Stimulated activated naive CD8-positive, alpha-beta T cell treated with anti-CD3 and anti-CD28 coated beads, Interleukin-15, Interleukin-2, amounts not matched to agents 100 ng/mL and 50 ng/mL, for 24 hours (primary cell): ENCODE measurements around the gene TPST2.

Source experiments
- H3K27ac Mint-ChIP-seq: one replicate; pipeline ENCODE4 v1.8.0; 2021; ENCODE audit warnings: mild to moderate bottlenecking, mixed read lengths
- H3K27me3 Mint-ChIP-seq: one replicate; pipeline ENCODE4 v1.8.0; 2021; ENCODE audit warnings: mixed read lengths
- H3K36me3 Mint-ChIP-seq: one replicate; pipeline ENCODE4 v1.8.0; 2021; ENCODE audit warnings: low read depth, mixed read lengths
- H3K4me1 Mint-ChIP-seq: one replicate; pipeline ENCODE4 v1.8.0; 2021; ENCODE audit warnings: low read depth, mixed read lengths
- H3K4me3 Mint-ChIP-seq: one replicate; pipeline ENCODE4 v1.8.0; 2021; ENCODE audit warnings: mild to moderate bottlenecking, mixed read lengths
- H3K9me3 Mint-ChIP-seq: one replicate; pipeline ENCODE4 v1.8.0; 2021; ENCODE audit warnings: mixed read lengths

Gene TPST2

DNA sequence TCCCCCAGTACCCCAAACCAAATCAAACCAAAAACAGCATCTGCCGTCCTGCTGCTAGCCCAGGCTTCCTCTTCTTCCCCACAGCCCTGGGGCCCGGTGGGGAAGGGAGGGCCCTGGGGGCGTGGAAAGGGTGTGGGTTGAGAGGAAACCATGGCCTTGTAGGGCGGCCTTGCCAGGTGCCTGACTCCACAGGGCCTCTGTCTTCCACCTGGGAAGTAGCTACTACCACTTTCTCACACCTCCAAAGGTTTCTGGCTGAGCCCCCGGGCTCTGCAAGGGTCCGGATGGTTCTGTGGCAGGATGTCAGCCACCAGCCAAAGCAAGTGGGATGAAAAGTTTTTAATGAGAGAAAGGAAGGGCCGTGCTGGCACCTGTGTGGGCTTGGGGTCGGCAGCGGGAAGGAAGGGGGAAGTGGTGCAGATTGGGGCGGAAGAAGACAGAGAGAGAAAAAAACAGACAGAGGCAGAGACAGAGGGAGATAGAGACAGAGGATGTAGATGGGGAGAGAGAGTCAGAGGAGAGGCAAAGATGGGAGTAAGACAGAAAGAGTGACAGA, 10.5 kb downstream of the TPST2 start:
- no peaks in the 10 kb centered on the region for H3K9me3 Mint-ChIP-seq
- H3K4me1 Mint-ChIP-seq = peaks cover 72% of the 10 kb centered on the region
- peak overlapping the region; percentile 94 for H3K27ac Mint-ChIP-seq
- peaks cover 43% of the 10 kb centered on the region for H3K36me3 Mint-ChIP-seq
- no peaks in the 10 kb centered on the region for H3K27me3 Mint-ChIP-seq
- peak overlapping the region; percentile 70 for H3K4me3 Mint-ChIP-seq

DNA sequence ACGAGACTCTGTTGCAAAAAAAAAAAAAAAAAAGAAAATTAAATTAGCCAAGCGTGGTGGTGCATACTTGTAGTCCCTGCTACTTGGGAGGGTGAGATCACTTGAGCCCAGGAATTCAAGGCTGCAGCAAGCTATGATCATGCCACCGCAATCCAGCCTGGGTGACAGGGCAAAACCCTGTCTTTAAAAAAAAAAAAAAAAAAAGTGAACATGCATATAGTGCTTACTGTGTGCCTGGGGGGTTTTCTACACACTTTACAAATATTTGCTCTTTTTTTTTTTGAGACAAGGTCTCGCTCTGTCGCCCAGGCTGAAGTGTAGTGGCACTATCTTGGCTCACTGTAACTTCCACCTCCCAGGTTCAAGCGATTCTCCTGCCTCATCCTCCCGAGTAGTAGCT, 12.9 kb downstream of the TPST2 start:
- no peaks in the 10 kb centered on the region for H3K9me3 Mint-ChIP-seq
- H3K36me3 Mint-ChIP-seq = peaks cover 36% of the 10 kb centered on the region
- H3K4me3 Mint-ChIP-seq = no peak overlapping the region
- no peaks in the 10 kb centered on the region for H3K27me3 Mint-ChIP-seq
- no peak overlapping the region for H3K27ac Mint-ChIP-seq
- H3K4me1 Mint-ChIP-seq = peaks cover 81% of the 10 kb centered on the region

DNA sequence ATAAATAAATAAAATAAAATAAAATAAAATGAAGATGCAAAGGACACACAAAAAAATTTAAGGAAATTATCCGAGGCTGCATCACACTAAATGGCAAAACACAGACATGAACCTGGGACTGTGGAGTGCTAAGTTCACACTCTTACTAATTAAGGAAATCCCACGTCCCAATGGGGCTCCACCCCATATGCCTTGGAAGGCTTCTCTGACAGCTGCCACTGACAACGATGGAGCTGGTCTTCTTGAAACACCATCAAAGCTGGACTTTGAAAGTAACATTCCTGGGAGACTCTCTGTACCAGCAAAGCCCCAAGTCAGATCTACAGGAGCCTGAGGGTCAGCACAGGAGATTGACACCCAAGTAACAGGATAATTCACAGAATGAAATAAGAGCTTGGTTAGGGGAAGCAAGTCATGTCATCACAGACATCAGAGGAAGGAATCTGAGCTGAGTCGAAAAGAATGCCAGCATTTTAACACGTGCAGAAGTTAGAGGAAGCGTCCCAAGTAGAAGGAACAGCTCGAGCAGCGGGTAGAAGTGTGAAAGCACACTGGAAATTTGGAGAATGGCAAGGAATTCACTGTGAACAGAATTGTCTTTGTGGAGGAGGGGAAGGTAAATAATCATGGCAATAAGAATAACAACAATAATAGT, 13.8 kb downstream of the TPST2 start:
- H3K27me3 Mint-ChIP-seq = no peaks in the 10 kb centered on the region
- H3K4me3 Mint-ChIP-seq = no peak overlapping the region

DNA sequence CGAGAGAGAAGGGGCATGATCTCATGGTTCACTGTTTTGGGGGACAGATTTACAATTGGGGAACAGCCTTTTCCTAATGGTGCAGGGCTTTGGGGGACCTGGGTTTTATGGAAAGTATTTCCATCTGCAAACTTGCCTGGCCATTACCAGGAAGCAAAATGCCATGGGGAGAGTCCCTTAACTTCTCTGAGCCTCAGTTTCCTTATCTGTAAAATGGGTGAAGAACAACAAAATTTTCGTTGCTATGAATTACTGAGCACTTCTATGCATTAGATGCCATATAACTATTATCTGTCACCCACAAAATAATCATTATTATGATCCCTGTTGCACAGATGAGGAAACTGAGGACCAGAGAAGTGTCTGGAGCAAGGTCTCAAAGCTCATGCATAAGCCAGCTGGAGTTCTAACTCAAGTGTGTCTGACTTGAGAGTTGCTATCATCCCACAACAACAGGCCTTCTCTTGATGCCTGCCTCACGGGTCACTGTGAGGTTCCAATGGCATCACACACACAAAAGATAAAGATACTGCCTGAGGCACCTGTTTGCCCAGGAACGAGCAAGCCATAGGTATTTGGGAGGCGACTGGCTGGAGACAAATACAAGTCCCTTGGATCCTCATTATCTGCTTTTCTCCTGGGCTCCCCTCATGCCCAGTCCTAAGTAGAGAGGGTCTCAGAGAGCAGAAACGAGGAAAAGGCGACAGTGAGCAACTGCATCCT, 15.8 kb downstream of the TPST2 start:
- no peaks in the 10 kb centered on the region for H3K9me3 Mint-ChIP-seq
- H3K36me3 Mint-ChIP-seq = peaks cover 22% of the 10 kb centered on the region
- H3K27me3 Mint-ChIP-seq = no peaks in the 10 kb centered on the region
- peaks cover 77% of the 10 kb centered on the region for H3K4me1 Mint-ChIP-seq
- peak overlapping the region; percentile 75 for H3K27ac Mint-ChIP-seq
- H3K4me3 Mint-ChIP-seq = no peak overlapping the region

More for the DNA sequence above, 13.8 kb downstream of the TPST2 start:
- H3K27ac Mint-ChIP-seq = no peak overlapping the region
- no peaks in the 10 kb centered on the region for H3K9me3 Mint-ChIP-seq
- H3K4me1 Mint-ChIP-seq = peaks cover 83% of the 10 kb centered on the region
- peaks cover 29% of the 10 kb centered on the region for H3K36me3 Mint-ChIP-seq

DNA sequence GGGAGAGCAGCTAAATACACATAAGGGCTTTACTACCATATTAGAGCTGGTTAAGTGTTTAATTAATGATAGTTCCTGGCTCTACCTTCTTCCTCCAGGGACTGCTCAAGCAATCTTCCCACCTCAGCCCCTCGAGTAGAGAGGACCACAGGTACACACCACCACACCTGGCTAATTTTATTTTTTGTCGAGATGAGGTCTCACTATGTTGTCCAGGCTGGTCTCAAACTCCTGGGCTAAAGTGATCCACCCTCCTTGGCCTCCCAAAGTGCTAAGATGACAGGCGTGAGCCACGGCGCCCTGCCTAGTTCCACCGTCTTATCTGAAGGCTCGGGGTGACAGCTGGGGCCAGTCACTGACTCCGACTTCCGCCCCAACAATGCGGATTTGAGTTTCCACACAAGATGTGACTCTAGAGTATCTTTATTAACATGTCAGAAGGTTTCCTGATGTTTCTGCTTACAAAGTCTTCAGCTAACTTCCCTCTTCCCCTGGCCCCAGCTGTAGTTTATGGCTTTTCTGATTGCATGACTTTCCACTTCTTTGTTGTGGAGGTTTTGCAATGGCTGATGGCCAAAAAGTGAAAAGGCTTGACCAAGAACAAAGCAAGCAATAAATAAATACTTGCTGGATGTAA, 16.8 kb downstream of the TPST2 start:
- Mint-ChIP-seq H3K9me3 (no peaks in the 10 kb centered on the region), H3K4me1 (peaks cover 76% of the 10 kb centered on the region), H3K27me3 (no peaks in the 10 kb centered on the region), H3K27ac (peak overlapping the region; percentile 75), H3K4me3 (no peak overlapping the region), H3K36me3 (peaks cover 18% of the 10 kb centered on the region)

DNA sequence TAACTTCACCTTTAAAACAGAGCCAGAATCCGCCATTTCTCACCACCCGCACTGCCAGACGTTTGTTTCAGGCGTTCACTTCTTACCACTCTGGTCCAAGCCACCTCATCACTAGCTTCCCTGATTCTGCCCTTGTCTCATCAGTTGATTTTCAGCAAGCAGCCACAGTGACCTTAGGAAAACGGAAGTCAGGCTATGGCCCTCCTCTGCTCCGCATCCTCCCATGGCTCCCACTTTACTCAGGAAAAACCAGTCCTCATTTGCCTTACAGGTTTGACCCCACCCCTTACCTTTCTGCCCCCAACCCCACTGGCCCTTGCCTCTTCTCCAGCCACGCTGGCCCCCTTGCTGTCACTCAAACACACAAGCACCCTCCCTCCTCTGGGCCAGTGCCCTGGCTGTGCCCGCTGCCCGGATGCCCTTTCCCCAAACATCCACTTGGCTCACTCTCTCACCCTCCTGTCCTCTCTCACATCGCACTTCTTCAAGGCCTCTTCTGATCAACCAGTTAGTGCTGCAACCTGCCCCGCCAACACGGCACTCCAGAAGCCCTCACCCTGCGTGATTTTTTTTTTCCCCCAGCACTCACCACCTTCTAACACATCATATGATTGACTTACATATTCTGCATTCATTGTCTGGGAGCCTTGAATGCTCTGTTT, 18.9 kb downstream of the TPST2 start:
- Mint-ChIP-seq H3K27ac (no peak overlapping the region), H3K4me3 (no peak overlapping the region), H3K36me3 (peaks cover 17% of the 10 kb centered on the region), H3K9me3 (no peaks in the 10 kb centered on the region), H3K4me1 (peaks cover 81% of the 10 kb centered on the region), H3K27me3 (no peaks in the 10 kb centered on the region)

DNA sequence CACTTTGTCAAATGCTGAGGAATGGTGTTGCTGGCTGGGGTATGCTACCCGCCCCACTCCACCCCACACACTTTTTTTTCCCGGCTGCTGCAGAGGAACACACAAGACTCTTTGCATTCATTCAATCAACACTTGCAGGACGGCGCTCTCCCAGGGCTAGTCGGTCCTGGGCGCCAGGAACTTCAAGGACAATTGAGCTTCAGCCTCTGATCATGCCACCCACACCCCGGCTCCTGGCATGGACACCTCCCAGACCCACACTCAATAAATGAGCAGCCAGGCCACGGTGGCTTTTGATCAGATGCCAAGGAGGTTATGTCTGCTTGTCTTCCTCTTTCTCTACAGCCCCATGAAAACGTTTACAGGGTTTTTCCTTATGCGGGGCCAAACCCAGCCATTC, 19.8 kb downstream of the TPST2 start:
- H3K36me3 Mint-ChIP-seq = peaks cover 15% of the 10 kb centered on the region
- no peaks in the 10 kb centered on the region for H3K9me3 Mint-ChIP-seq
- H3K27me3 Mint-ChIP-seq = no peaks in the 10 kb centered on the region
- H3K27ac Mint-ChIP-seq = peak overlapping the region; percentile 59
- peaks cover 81% of the 10 kb centered on the region for H3K4me1 Mint-ChIP-seq
- H3K4me3 Mint-ChIP-seq = no peak overlapping the region

DNA sequence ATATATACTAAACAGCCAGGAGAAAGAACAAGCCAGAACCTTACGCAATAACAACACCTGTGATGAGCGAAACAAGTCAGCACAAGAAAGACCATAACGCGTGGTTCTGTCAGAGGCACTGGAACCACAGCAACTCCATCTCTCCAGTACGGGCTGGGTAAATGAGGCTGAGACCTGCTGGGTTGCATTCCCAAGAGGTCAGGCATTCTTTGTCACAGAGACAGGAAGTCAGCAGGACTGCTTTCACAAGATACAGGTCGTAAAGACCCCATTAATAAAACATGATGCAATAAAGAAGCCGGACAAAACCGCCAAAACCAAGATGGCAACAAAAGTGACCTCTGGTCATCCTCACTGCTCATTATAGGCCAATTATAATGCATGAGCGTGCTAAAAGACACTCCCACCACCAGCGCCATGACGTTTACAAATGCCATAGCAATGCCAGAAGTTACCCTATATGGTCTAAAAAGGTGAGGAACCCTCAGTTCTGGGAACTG, 21.7 kb downstream of the TPST2 start:
- Mint-ChIP-seq H3K27me3 (no peaks in the 10 kb centered on the region), H3K4me1 (peaks cover 71% of the 10 kb centered on the region), H3K9me3 (no peaks in the 10 kb centered on the region), H3K36me3 (peaks cover 19% of the 10 kb centered on the region), H3K27ac (no peak overlapping the region), H3K4me3 (no peak overlapping the region)

DNA sequence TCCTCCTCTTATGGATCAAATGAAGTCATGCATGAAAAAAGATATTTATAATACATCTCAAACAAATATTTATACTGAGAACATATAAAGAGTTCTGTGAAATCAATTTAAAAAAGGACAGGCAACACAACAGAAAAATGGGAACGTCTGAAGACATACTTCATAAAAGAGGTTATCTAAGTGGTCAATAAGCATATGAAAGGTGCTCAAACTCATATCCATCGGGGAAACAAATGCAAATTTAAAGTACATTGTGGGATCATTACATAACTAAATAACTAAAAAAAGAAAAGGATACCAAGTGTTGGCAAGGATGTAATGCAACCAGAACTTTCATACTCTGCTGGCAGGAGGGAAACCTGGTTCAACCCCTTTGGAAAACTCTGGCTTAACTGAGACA, 22.3 kb downstream of the TPST2 start:
- Mint-ChIP-seq H3K27me3 (no peaks in the 10 kb centered on the region), H3K36me3 (peaks cover 19% of the 10 kb centered on the region), H3K9me3 (no peaks in the 10 kb centered on the region), H3K27ac (no peak overlapping the region), H3K4me1 (peaks cover 68% of the 10 kb centered on the region), H3K4me3 (no peak overlapping the region)

DNA sequence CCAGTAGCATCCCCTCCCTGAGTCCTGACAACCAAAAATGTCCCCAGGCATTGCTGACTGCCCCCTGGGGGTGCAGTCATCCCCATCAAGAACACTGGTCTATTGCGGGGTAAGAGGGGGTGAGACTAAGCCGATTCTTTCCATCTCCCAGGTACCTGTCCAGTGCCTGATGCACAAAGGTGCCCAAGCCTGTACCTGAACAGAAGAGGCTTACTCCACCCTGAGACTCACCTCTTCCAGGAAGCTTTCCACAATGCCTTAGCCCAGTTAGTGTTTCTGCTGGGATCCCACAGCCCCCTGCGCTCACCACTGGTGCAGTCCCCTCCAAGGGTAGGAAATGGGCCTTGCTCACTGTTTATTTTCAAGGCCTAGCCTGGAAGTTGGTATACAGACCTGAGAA, 22.9 kb downstream of the TPST2 start:
- H3K36me3 Mint-ChIP-seq = peaks cover 19% of the 10 kb centered on the region
- no peaks in the 10 kb centered on the region for H3K27me3 Mint-ChIP-seq
- no peaks in the 10 kb centered on the region for H3K9me3 Mint-ChIP-seq
- no peak overlapping the region for H3K27ac Mint-ChIP-seq
- no peak overlapping the region for H3K4me3 Mint-ChIP-seq
- peaks cover 64% of the 10 kb centered on the region for H3K4me1 Mint-ChIP-seq

DNA sequence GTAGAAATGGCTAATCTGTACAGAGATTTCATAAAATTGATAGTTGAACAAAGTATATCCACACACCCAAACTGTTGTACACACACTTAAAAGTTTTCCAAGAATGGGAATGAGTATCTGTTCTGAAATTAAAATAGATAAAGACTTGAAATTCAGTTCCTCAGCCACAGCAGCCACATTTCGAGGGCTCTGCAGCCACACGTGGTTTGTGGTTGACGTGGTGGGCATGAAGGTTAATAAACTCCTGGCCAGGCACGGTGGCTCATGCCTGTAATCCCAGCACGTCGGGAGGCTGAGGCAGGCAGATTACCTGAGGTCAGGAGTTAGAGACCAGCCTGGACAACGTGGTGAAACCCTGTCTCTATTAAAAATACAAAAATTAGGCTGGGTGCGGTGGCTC, 24.0 kb downstream of the TPST2 start:
- H3K4me1 Mint-ChIP-seq = peaks cover 53% of the 10 kb centered on the region
- no peaks in the 10 kb centered on the region for H3K27me3 Mint-ChIP-seq
- peaks cover 19% of the 10 kb centered on the region for H3K36me3 Mint-ChIP-seq
- H3K9me3 Mint-ChIP-seq = no peaks in the 10 kb centered on the region
- H3K4me3 Mint-ChIP-seq = no peak overlapping the region
- no peak overlapping the region for H3K27ac Mint-ChIP-seq

DNA sequence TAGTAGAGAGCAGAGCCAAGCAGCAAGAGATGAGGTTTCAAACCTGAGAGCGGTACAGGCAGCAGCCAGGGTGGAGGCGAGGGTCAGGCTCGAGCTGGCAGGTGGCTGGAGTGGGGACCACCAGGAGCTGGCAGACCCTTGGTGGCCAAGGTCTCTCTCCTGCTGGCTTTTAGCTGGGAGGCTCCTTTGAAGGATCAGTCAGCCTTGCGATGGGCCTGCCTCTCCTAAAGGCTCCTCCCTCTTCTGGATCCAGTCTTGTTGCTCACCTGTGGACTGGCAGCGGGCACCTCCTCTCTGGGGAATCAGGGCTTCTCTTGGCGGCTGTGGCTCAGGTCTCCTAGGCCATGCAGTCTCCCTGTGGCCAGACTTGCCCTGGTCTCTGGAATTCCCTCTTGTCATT, 24.8 kb downstream of the TPST2 start:
- Mint-ChIP-seq H3K27me3 (no peaks in the 10 kb centered on the region), H3K9me3 (no peaks in the 10 kb centered on the region), H3K4me1 (peaks cover 46% of the 10 kb centered on the region), H3K36me3 (peaks cover 19% of the 10 kb centered on the region), H3K27ac (no peak overlapping the region), H3K4me3 (no peak overlapping the region)

DNA sequence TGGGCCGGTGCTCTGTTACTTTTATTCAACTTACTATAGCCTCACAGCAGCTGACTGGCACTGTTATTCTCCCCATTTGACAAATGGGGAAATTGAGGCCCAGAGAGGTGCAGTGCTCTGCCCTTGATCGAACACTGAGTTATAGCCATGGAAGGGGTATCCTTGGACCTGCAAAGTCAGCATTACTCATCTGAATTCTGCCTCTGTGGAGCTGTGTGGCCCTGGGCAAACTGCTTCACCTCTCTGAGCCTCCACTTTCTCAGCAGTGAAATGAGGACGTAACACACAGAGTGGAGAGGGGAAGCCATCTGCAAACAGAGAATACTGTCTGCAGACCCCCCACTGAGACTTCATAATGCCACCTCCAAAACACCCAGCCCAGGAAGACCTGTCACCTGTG, 25.3 kb downstream of the TPST2 start:
- Mint-ChIP-seq H3K9me3 (no peaks in the 10 kb centered on the region), H3K36me3 (peaks cover 19% of the 10 kb centered on the region), H3K4me1 (peaks cover 45% of the 10 kb centered on the region), H3K27me3 (no peaks in the 10 kb centered on the region), H3K27ac (no peak overlapping the region), H3K4me3 (no peak overlapping the region)

DNA sequence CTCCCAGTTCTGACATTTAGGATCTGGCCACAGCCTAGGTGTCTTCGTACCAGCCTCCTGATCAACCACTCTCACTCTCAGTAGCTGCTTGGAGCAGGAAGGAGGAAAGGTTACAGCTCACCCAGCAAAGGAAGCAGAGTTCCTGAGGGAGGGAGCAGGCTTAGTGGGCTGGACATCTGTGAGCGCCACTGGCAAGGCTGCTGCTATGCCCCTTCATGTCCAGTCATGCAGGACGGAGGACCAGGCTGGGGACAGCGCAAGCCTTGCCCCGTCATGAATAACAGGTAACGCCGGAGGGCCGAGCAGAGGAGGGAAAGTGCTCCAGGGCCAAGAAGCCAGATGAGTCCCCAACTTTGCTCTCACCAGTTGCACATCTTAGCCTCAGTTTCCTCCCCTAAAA, 25.8 kb downstream of the TPST2 start:
- Mint-ChIP-seq H3K4me1 (peaks cover 48% of the 10 kb centered on the region), H3K4me3 (no peak overlapping the region), H3K27me3 (no peaks in the 10 kb centered on the region), H3K9me3 (no peaks in the 10 kb centered on the region), H3K36me3 (peaks cover 19% of the 10 kb centered on the region), H3K27ac (no peak overlapping the region)

DNA sequence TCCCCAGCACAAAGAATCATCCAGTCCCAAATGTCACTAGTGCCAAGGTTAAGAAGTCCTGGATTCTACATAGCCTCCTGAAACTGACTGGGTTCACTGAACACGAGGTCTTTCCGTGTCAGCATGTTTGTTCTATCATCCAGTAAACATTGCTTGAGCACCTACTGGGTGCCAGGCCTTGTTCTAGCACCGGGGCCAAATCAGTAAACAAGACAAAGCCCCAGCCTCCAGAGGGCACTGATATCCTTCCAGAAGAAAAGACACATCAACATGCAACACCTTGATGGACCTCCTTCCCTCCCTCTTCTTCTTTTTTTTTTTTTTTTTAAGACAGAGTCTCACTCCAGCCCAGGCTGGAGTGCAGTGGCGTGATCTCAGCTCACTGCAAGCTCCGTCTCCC, 26.9 kb downstream of the TPST2 start:
- Mint-ChIP-seq H3K27me3 (no peaks in the 10 kb centered on the region), H3K27ac (peak overlapping the region; percentile 49), H3K36me3 (peaks cover 19% of the 10 kb centered on the region), H3K4me3 (no peak overlapping the region), H3K9me3 (no peaks in the 10 kb centered on the region), H3K4me1 (peaks cover 44% of the 10 kb centered on the region)
